ENCODE results near the gene NUP210. TPM values are rescaled to one million over a fixed set of nuclear protein-coding genes. Genes with fewer than 3 reads are reported as not detected.

Gene NUP210
- total and polyA plus RNA-seq, 2 of the 13 experiments (the other 11 are each of a cell fraction or from before 2014, with no cell fraction given), result 31.6 to 35.2 TPM

- TF ChIP-seq ZNF597 (CRISPR knock-in tag; IDR thresholded peaks at IDR 0.05), result no peak
- TF ChIP-seq HOXA3 (CRISPR knock-in tag; IDR thresholded peaks at IDR 0.05), result no peak; the same call in 1 of the 2 replicates
- TF ChIP-seq ZNF414 (CRISPR knock-in tag; IDR thresholded peaks at IDR 0.05), result peak; percentile 76; the same call in 1 of the 2 replicates
- TF ChIP-seq RCOR2 (CRISPR knock-in tag; IDR thresholded peaks at IDR 0.05), result no peak
- TF ChIP-seq HCFC1 (IDR thresholded peaks at IDR 0.05; ENCODE audit: low read depth, low read length), result no peak
- no peak for TF ChIP-seq FOXJ3 (CRISPR knock-in tag; IDR thresholded peaks at IDR 0.05; ENCODE audit: borderline replicate concordance)
- no peak for TF ChIP-seq ZBTB43 (CRISPR knock-in tag; conservative IDR thresholded peaks at IDR 0.05)
- TF ChIP-seq MEIS2 (CRISPR knock-in tag; IDR thresholded peaks at IDR 0.05), result no peak
- no peak for TF ChIP-seq SP140L (CRISPR knock-in tag; IDR thresholded peaks at IDR 0.05; ENCODE audit: borderline replicate concordance)
- no peak for TF ChIP-seq ZNF24 (IDR thresholded peaks at IDR 0.05)
- no peak for TF ChIP-seq SIX1 (CRISPR knock-in tag; IDR thresholded peaks at IDR 0.05; ENCODE audit: borderline replicate concordance)
- TF ChIP-seq ZNF230 (CRISPR knock-in tag; IDR thresholded peaks at IDR 0.05), result no peak
- TF ChIP-seq SP1 (IDR thresholded peaks at IDR 0.05), result no peak
- TF ChIP-seq SP1 (CRISPR knock-in tag; IDR thresholded peaks at IDR 0.05), result no peak
- no peak for TF ChIP-seq RXRB (CRISPR knock-in tag; IDR thresholded peaks at IDR 0.05; ENCODE audit: borderline replicate concordance)
- no peak for TF ChIP-seq RFX5 (IDR thresholded peaks at IDR 0.05; ENCODE audit: low read depth, low read length)
- no peak for TF ChIP-seq ZNF12 (CRISPR knock-in tag; IDR thresholded peaks at IDR 0.05)
- TF ChIP-seq AGO2 (optimal IDR thresholded peaks at IDR 0.05; ENCODE audit: low read depth, low read length), result peak; percentile 76
- no peak for TF ChIP-seq WIZ (CRISPR knock-in tag; IDR thresholded peaks at IDR 0.05)
- TF ChIP-seq ARID3A (IDR thresholded peaks at IDR 0.05; ENCODE audit: low read depth, low read length), result no peak
- no peak for TF ChIP-seq ZNF549 (CRISPR knock-in tag; IDR thresholded peaks at IDR 0.05)
- peak; percentile 79; the same call in 1 of the 2 replicates for TF ChIP-seq PAX8 (CRISPR knock-in tag; IDR thresholded peaks at IDR 0.05; ENCODE audit: borderline replicate concordance)
- TF ChIP-seq POLR2G (IDR thresholded peaks at IDR 0.05; ENCODE audit: low read depth, low read length), result peak; percentile 81
- TF ChIP-seq ZNF770 (CRISPR knock-in tag; IDR thresholded peaks at IDR 0.05), result 0 out of 2 replicates have a peak, but pooled peaks have one; percentile 13
These were observed 138.4 kb downstream of the NUP210 start (continued) for GRCh38 chr3:13281507-13282357.

All from HepG2 (cell line).